ENCODE data around the gene LNP1. TPM values are rescaled to one million over a fixed set of nuclear protein-coding genes. Genes with fewer than 3 reads are reported as not detected.

Gene LNP1
- polyA plus RNA-seq, 3 donors, result 7.2 to 7.8 (median 7.5) TPM

DNA sequence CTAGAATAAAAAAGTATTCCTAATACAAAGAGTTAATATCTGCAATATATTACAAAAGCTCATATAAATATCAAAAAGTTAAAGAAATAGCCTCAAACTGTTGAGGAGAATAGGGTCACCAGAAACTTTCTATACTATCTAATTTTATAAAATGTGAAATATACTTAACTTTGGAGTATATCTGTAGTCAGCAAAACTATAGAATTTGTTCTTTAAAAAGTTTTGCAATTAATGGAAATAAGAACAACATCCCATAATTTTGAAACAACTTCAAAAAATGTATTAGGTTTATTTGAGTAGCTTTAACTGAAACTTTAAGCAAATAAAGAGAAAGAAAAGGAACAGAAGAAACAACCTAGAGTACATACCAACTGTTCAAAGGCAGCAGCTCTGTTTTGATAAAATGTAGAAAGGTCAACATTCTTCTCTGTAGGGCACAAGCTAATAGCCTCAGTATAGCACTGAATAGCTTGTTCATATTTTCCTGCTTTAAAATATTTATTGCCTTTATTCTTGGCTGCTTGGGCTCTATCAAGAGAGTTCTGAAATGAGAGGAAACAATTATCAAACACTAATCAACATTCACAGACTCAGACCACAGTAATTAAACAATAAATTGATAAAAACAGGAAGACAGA, 14.8 kb upstream of the LNP1 start:
- DNase-seq (ENCODE audit: extremely low read depth in 1 of 11, low read depth in 9 of 11, low spot score in 4 of 11), result no peak

GRCh38 chr3:100389025-100389424, 12.3 kb upstream of the LNP1 start:
- no peak for DNase-seq (ENCODE audit: extremely low read depth in 1 of 11, low read depth in 9 of 11, low spot score in 4 of 11)

DNA sequence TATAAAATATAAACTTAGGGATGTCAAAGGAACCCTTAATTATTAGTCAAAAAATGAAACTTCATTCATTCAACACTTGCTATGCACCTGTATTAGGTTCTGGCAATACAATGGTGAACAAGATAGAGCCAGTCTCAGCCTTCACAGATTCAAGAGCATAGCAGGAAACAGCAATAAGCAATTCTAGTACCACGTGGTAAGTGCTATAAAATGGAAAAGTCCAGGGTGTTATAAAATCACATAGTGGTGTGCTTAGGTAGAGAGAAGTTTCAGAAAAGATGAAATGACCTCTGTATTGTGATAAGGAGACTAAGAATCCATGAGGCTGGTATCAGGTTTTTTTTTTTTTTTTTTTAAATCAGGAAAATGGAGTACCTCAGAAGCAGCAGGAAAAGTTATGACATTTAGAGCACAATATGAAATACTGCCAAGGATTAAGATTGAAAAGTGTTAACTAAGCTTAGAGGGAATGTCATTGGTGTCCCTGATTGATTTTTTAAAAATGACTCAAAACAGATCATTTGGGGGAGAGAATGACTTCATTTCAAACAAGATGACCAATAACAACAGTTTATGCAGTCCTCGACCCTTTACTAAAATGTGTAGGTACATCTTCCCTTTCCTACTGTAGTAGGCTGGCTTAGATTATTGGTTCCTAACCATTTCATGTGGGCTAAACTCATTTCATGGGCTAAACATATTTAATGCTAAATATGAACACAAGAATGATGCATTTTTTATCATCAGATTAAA, 5.5 kb upstream of the LNP1 start:
- no peak for DNase-seq (ENCODE audit: extremely low read depth in 1 of 11, low read depth in 9 of 11, low spot score in 4 of 11)

DNA sequence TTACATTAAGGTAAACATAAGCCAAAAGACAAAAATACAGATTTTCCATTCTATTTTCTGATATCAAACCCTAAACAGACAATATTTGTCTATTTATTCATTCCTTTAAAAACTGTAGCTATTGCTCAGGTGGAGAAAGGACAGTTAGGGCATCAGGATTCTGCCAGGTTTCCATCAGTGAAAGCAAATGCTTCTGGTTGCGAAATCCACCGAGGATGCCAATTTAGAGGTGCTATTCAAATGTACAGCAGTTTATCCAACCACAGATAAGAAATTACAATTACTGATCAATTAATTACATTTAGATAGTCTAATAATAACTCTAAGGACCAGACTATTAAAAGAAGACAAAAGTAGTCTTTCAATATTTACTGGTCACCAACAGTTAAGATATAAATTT, 4.4 kb upstream of the LNP1 start:
- no peak for DNase-seq (ENCODE audit: extremely low read depth in 1 of 11, low read depth in 9 of 11, low spot score in 4 of 11)

DNA sequence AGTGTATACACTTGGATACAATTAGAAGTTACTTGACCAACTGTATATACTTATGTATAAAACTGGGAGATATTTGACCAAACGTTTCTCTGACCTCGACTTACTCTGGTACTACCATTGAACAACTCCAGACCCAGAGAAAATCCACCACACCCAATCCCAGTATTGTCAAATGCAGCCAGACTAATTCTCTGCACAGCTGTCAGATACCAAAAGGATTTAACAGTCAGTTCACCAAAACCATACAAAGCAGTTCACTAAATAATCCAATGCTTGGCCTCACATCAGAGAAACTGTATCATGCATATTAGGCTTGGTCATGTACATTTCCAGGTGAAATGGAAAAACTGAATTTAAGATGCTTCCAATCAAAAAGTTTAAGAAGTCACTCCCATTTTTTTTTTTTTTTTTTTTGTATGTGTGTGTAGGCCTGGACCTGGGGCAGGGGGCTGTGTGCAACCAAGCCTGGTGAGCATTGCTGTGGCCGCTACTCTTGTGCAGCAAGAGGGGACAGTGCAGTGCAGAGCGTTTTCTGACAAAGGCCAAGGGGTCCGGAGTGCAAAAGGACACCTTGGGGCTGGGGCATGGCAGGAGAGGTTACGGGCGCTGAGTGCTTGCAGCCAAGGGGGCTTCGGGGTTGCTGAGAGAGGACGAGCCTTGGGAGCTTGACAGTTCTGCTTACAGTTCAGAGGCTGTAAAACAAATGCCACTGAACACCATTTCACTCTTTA, 1.8 kb upstream of the LNP1 start:
- no peak for DNase-seq (ENCODE audit: extremely low read depth in 1 of 11, low read depth in 9 of 11, low spot score in 4 of 11)

DNA sequence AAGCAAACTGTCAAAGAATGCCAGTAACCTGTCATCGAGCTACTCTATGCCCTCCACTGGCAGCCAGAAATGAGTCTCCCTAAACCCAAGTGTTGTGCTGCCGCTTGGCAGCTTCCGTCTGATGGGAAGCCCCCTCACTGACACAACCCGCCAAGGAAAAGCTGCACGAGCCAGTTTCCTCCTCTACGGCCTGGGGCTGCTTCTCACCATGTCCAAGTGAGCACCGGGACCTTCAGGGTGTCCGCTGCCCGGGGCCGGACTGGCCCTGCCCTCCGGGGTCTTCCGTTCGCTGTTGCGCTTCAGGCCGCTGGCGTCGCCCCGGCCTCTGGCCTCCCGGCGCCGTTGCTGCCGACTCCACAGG, 940 bp upstream of the LNP1 start:
- DNase-seq (ENCODE audit: extremely low read depth in 1 of 11, low read depth in 9 of 11, low spot score in 4 of 11), result no peak

DNA sequence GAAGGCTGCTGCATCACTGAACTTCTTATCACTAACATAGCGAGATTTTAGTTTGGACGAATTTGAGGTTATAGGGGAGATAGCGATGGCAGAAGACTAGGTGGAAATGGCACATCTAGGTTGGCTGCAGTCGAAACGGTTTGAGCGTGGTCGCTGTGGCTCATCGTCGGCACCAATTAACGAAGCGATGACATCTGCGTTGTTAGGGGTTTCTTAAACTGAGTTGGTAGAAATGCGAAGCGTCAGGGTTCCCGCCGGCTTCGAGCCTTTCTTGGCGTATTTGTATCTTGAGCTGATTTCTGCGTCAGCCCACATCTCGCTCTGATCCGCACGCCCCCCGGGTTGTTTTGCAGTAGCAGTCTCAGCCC, 319 bp downstream of the LNP1 start:
- DNase-seq (ENCODE audit: extremely low read depth in 1 of 11, low read depth in 9 of 11, low spot score in 4 of 11), result peak in 6 of 11 donors; percentile 21 to 44 (median 37)

DNA sequence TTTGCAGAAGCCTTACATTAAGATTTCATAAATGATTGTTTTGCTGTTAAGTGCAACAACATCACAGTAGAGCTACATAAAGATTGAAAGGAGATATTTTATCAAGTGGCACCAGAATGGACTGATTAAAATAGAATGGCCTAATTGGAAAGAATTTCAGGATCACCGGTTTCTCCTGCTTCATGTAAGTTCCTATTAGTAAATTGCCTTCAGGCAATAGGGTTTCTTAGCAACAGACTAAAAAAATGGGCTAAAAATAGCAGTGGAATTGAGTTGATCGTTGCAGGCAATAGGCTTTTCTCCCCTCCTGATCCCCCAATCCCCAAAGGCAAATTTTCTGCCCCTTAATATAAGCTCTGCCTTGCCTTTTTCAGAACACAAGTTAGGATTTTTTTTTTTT, 917 bp downstream of the LNP1 start:
- DNase-seq (ENCODE audit: extremely low read depth in 1 of 11, low read depth in 9 of 11, low spot score in 4 of 11), result peak in 8 of 11 donors; percentile 24 to 56 (median 46)

DNA sequence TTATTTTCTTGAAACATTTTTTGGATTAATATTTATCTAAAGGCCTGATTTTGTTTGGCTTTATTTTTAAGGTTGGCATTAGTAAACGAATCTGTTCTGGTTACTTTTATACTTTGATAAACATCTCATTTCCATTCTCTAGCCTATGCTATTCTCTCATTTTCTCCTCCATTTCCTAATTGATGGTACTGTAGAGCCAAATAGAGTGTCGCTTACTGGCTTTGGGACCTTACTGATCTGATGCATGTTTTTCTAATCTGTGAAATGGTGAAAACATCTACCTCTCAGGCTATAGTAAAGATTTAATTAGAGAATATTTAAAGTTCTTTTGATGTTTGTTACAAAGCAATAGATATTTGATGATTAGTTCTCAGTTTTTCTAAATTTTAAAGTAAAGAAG, 1.6 kb downstream of the LNP1 start:
- no peak for DNase-seq (ENCODE audit: extremely low read depth in 1 of 11, low read depth in 9 of 11, low spot score in 4 of 11)

- DNase-seq (ENCODE audit: extremely low read depth in 1 of 11, low read depth in 9 of 11, low spot score in 4 of 11), result no peak
These were observed 2.3 kb downstream of the LNP1 start for GRCh38 chr3:100403362-100404249.

- no peak for DNase-seq (ENCODE audit: extremely low read depth in 1 of 11, low read depth in 9 of 11, low spot score in 4 of 11)
These were observed 2.9 kb downstream of the LNP1 start for GRCh38 chr3:100404250-100404548.

- DNase-seq (ENCODE audit: extremely low read depth in 1 of 11, low read depth in 9 of 11, low spot score in 4 of 11), result no peak
These were observed 5.8 kb downstream of the LNP1 start for GRCh38 chr3:100407164-100407563.

DNA sequence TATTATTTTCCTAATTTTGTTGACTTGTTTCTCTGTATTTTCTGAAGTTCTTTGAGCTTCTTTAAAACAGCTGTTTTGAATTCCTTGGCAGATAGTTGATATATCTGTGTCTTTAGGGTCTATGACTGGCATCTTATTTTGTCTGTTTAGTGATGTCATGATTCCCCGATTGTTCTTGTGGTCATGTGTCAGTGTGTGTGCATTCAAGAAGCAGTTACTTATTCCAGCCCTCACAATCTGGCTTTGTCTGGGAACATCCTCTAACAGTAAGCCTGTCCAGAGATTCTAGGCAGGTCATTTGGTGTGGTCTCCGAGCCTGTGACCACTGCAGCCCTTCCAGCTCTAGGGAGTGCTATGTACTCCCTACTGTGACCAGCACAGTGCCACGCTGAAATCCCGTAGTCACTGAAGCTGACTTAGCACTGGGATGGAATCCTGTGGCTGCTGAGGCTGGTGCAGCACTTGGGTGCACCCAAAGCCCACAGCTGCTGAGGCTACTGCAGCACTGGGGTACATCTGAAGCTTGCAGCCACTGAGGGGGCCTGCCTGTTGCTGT, 6.7 kb downstream of the LNP1 start:
- no peak for DNase-seq (ENCODE audit: extremely low read depth in 1 of 11, low read depth in 9 of 11, low spot score in 4 of 11)

- DNase-seq (ENCODE audit: extremely low read depth in 1 of 11, low read depth in 9 of 11, low spot score in 4 of 11), result no peak
These were observed 10.0 kb downstream of the LNP1 start for GRCh38 chr3:100411091-100411982.

DNA sequence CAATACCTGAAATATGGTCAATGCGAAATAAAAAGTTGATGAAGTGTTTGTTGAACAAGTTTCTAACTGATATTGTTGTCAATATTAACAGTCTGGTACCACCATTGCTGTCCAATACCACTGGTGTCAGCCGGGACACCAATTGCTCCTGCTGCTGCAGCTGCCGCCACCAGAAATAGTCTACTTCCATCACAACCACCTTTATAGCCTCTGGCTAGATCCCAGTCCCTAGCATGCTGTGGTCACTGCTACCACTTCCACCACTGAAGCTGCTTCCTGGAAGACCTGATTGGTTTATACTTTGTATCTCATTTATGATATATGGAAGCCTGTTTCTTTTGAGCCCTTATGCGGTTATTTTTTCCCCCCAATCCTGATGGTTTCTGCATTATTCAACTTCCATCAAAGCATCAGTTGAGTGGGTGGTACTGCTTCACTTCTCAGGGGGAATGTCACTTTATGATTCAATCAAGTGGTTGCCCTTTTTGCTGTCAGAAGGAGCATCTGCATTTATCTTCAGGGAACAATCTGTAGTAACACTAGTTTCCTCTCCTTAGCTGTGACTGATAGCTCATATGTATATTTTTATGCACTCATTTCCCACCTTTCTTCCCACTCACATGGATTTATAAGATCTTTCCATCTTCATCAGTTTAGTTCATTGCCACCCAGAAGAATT, 11.7 kb downstream of the LNP1 start:
- no peak for DNase-seq (ENCODE audit: extremely low read depth in 1 of 11, low read depth in 9 of 11, low spot score in 4 of 11)

- DNase-seq (ENCODE audit: extremely low read depth in 1 of 11, low read depth in 9 of 11, low spot score in 4 of 11), result no peak
These were observed 12.3 kb downstream of the LNP1 start for GRCh38 chr3:100413613-100414012.

GRCh38 chr3:100416176-100416575, 14.8 kb downstream of the LNP1 start:
- no peak for DNase-seq (ENCODE audit: extremely low read depth in 1 of 11, low read depth in 9 of 11, low spot score in 4 of 11)

DNA sequence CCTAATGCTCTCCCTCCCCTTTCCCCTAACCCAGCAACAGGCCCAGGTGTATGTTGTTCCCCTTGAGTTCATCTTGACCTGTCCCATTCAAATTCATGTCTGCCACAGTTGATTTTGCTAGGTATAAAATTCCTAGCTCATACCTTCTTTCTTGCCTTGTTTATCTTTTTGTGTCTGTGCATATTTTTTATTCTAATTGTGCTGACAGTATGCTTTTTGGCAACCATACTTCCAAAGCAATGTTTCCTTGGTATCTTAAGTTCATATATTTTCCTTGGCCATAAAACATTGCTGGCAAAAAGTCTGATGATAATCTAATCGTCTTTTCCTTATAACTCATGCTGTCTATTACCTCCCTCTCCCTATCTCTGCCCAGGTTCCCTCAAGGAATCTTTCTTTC, 15.5 kb downstream of the LNP1 start:
- DNase-seq (ENCODE audit: extremely low read depth in 1 of 11, low read depth in 9 of 11, low spot score in 4 of 11), result no peak

Measured in renal cortex interstitium (tissue), 11 donors.